ENCODE results near the gene THEM5.

DNA sequence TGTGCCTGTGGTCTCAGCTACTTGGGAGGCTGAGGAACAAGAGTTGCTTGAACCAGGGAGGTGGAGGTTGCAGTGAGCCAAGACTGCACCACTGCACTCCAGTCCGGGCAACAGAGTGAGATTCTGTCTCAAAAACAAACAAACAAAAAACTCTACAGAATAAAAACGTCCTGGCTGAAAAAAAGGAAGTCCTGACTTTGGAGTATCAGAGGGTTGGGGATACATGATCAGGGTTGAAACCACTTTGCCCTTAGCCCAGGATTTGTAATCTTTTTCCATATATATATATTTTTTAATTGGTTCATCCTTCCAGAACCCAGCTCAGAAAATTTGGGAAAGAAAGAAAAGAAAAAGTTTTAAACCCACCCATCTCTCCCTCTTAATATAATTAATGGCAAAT, 49.3 kb upstream of the THEM5 start:
- TF ChIP-seq, protein P1, sequence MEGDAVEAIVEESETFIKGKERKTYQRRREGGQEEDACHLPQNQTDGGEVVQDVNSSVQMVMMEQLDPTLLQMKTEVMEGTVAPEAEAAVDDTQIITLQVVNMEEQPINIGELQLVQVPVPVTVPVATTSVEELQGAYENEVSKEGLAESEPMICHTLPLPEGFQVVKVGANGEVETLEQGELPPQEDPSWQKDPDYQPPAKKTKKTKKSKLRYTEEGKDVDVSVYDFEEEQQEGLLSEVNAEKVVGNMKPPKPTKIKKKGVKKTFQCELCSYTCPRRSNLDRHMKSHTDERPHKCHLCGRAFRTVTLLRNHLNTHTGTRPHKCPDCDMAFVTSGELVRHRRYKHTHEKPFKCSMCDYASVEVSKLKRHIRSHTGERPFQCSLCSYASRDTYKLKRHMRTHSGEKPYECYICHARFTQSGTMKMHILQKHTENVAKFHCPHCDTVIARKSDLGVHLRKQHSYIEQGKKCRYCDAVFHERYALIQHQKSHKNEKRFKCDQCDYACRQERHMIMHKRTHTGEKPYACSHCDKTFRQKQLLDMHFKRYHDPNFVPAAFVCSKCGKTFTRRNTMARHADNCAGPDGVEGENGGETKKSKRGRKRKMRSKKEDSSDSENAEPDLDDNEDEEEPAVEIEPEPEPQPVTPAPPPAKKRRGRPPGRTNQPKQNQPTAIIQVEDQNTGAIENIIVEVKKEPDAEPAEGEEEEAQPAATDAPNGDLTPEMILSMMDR (IDR thresholded peaks at IDR 0.05), result no peak
- TF ChIP-seq POLR2A (IDR thresholded peaks at IDR 0.05), result no peak
